H7 (cell line): ENCODE data around the gene ZFAND3. TPM values are rescaled to one million over a fixed set of nuclear protein-coding genes. Genes with fewer than 3 reads are reported as not detected.

Experiments used
- DNase-seq: peaks from one replicate; pipeline ENCODE4 v3.0.0; 2012
- H3K27me3 ChIP-seq: 2 replicates; pipeline ENCODE4 v1.6.0; 2011; ENCODE audit warnings: mild to moderate bottlenecking, low read length; ENCODE audit not compliant: control insufficient read depth, insufficient read depth
- H3K36me3 ChIP-seq: replicated peaks from 2 replicates; pipeline ENCODE4 v1.5.1; 2011; ENCODE audit warnings: low read length; ENCODE audit not compliant: control insufficient read depth, insufficient read depth
- H3K4me3 ChIP-seq: 2 replicates; pipeline ENCODE4 v1.5.1; 2011; ENCODE audit warnings: low read depth, mild to moderate bottlenecking, control low read depth, low read length, moderate library complexity; ENCODE audit not compliant: insufficient read depth
- total RNA-seq: library from RNA; depleted of rRNA; stranded (reverse); fragments of >200 nt; shearing (Covaris generic); gene quantifications from 2 replicates; pipeline ENCODE4 v1.2.3, GENCODE V29; 2014

ZFAND3 gene
- total RNA-seq, 1 experiment from 2014 or later = 17.1 TPM

DNA sequence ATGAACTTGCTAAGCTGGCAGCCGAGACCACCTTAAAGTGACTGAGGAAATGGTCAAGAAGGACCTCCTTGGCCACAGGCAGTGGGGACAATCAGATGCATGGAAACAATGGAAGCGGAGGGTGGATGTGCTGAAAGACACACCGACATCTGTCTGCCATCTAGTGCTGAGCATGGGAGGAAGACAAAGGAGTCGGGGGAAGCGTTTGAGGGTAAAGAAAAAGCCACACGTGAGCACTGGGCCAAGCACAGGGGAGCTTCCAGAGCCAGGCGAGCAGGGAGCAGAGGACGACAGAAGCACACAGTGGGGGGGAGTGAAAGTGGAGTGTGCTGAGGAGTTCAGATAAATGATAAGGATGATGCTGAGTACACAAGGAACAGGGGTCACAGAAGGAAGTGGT, 367.8 kb downstream of the ZFAND3 start:
- no peaks in the 10 kb centered on the region for H3K36me3 ChIP-seq
- H3K27me3 ChIP-seq = no peaks in the 10 kb centered on the region
- no peak overlapping the region for H3K4me3 ChIP-seq
- DNase-seq = peak; percentile 77

DNA sequence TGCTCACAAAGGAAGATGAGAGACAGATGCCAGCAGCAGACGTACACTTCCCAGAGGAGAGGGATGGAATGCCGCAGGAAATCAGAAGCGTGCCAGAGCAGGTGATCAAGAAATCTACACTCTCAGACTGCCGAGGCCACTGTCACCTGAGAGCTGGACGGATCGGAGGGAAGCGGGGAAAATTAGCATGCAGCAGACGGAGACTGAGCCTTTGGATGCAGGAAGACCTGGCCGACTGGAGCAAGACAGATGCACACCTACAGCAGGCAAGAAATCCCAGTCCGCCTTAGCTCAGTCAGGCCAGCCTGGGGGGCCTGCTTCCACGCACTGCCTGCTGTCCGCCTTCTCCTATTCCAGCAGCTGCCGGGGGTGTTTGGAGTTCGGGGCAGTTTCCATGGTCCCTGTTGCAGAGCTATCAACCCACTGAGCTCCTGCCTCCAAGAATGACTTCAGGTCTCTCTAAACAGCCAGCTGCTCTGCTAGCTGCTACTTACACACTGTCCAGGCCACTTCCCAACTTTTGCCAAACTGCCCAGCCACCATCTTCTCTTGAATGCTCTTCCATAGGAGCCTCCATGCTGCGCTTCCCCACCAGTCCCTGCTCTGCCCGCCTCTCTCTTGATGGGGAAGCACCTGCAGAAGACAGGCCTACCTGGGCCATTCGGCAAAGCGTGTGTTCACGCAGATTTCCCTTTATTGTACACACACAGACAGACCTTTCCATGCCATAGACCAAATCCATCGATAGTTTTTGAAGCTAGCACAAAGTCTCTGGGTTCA, 368.5 kb downstream of the ZFAND3 start:
- DNase-seq = peak; percentile 23
- Histone ChIP-seq H3K36me3 (no peaks in the 10 kb centered on the region), H3K27me3 (no peaks in the 10 kb centered on the region), H3K4me3 (no peak overlapping the region)

DNA sequence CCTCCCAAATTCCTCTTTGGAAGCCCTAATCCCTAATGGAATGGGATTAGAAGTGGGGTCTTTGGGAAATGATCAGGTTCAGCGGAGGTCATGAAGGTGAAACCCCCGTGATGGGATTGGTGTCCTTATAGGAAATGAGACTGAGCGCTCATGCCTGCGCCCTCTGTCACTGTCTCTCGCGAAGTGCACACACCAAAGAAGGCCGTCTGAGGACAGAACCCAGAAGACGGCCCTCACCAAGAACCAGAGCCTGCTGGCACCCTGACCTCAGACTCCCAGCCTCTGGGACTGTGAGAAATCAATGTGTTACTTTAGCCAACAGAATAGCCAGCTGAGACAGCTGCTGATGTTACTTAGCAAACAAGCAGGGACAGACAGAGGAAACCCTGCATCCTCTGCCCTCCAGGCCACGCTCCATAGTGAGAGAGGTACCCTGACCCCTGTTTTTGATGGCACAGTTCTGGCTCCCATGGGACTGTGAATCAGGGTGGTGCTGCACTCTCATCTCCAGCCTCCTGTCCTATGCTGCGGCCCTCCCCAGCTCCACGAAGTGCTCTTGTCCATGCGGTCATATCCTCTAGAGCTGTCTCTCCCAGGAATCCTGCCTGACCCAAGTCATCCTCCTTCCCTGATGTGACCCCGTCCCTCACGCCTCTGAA, 369.3 kb downstream of the ZFAND3 start:
- Histone ChIP-seq H3K27me3 (no peaks in the 10 kb centered on the region), H3K36me3 (no peaks in the 10 kb centered on the region), H3K4me3 (no peak overlapping the region)
- DNase-seq = peak; percentile 11

DNA sequence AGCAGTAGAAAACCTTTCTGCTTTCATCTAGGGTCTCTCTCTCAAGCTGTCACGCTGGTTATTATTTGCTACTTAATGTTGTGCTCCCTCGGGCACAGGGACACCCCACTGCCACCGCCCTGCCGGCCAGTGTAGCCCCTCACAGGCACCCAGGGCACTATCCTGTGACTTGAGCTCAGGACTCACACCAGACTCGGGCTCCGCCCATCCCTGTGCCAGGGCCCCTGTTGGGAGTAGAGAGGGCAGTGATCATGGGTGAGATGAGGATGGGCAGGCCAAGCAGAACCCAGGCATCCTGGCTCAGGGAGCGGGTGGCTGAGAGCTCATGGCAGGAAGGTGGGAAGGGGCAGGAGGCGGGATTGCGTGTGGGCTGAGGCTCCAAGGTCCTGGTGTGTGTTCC, 371.9 kb downstream of the ZFAND3 start:
- DNase-seq = peak; percentile 54
- Histone ChIP-seq H3K4me3 (no peak overlapping the region), H3K27me3 (no peaks in the 10 kb centered on the region), H3K36me3 (no peaks in the 10 kb centered on the region)

DNA sequence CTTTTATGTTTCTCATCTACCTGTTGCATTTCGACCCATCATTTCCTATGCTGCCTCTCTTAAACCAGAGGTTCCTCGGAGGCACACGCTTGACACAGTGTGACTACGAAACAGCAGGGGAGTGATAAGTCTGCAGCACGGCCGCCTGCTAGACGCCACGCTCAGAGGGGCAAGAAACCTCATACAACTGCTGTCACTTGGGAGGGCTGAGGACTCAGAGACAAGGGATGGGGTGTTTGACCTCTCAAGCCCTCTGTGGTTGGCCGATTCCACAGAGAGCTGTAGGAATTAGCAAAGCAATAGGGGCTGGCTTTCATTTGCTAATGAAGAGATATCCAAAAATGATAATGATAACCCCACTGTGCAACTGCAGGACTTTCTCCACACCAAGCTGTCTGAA, 372.5 kb downstream of the ZFAND3 start:
- Histone ChIP-seq H3K4me3 (no peak overlapping the region), H3K27me3 (no peaks in the 10 kb centered on the region), H3K36me3 (no peaks in the 10 kb centered on the region)
- DNase-seq = peak; percentile 75

DNA sequence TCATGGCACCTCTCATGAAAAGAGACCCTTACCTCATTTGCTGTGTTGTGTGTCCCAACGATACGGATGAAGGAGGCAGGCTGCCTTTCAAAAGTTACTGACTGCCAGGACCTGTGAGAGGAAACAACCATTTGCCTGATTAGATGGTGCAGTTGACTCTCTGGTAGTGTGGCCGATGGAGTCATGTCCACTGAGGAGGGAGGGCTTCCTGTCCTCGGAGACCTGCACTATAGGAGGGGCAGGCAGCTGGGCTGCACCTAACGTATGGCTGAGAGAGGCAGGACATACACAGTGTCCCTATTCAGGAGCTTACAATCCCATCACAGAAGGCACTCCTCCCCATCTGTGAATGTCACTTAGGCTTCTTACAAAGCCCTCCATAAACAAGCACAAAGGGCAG, 373.0 kb downstream of the ZFAND3 start:
- DNase-seq = peak; percentile 44
- Histone ChIP-seq H3K36me3 (no peaks in the 10 kb centered on the region), H3K4me3 (no peak overlapping the region), H3K27me3 (no peaks in the 10 kb centered on the region)

DNA sequence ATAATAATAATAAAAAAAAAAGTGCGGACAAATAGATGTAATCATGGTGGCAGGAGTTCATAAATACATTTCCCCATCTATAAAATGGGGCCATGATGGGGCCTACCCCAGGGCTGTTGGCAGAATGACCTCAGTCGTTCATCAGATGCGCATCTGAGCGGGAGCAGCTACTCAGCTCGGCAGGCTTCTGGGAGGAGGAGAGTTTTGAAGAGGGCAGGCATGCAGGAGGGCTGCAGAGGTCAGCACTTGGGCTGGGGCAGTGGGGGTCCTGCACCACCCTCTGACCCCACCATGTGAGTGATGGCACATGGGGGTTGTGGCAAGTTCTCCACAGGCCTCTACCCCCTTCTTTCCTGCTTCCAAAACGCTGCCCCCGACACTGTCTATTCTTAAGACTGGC, 373.5 kb downstream of the ZFAND3 start:
- Histone ChIP-seq H3K4me3 (no peak overlapping the region), H3K27me3 (no peaks in the 10 kb centered on the region), H3K36me3 (no peaks in the 10 kb centered on the region)
- peak; percentile 48 for DNase-seq

DNA sequence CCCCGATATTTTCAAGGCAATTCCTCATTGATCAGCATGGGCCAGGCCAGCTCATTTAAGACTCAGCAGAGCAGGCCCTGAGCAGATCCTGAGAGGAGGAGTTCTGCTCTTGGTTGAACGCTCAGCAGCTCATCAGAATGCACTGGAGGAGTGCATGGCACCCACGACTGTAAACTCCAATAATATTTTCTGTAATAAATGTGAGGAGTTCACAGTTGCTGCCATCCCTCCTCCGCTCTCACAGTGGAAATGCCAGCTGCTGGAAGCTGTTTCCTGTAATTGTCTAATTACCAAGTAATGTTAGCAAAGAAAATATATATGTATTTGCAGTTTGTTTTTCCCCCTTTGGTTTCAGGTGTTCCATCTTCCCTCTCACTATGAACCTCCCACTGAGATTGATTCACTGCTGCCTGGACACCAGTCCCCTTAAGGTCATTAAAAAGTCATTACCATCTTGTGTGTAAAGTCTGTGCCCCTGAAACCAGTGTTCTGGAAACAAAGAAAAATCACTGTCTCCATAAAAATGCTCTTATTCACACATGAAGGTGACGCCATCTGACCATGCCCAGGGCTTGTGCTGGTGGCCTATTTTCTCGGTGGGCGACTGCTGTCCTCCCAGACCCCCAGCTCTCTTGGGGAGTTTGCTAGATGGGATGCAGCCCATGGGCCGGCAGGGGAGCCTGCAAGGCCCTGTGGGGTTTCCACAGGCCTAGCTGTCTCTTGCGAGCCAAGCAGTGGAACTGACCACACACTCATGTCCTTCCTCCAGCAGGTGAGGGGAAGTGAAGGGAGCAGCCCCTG, 374.2 kb downstream of the ZFAND3 start:
- no peak for DNase-seq
- Histone ChIP-seq H3K27me3 (no peaks in the 10 kb centered on the region), H3K4me3 (no peak overlapping the region), H3K36me3 (no peaks in the 10 kb centered on the region)

DNA sequence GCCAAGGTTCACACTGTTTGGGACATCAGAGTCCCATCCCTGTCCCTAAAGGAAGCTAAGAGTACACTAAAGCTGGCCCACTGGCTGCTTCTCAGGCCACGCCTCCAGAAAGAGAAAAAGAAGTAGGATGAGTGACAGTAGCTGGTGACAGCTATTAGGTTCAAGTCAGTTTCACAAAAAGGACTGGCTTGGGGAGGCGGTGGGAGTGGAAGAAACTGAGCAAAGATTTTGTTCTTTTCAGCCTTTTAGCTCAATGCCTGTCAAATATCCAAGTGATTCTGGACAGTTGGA, 374.7 kb downstream of the ZFAND3 start:
- H3K36me3 ChIP-seq = no peaks in the 10 kb centered on the region
- H3K27me3 ChIP-seq = no peaks in the 10 kb centered on the region
- H3K4me3 ChIP-seq = no peak overlapping the region
- no peak for DNase-seq

DNA sequence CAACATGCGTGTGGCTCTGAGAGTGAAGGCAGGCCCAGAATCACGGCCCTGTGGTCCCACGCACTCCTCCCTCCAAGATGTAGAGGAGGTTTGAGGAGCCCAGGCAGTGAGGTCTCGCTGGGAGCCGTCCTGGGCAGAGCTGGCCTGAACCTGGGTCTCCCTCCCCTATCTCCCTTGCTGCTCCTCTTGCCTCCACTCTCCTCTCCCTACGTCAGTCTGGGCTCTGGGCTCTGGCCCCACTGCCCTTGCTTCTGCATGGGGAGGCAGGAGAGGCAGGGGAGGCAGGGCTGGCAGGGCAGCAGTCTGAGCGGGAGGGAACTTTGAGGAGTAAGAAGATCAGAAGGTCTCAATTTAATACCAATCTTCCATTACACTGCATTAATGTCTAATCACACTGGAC, 375.1 kb downstream of the ZFAND3 start:
- H3K4me3 ChIP-seq = no peak overlapping the region
- no peaks in the 10 kb centered on the region for H3K36me3 ChIP-seq
- no peak for DNase-seq
- no peaks in the 10 kb centered on the region for H3K27me3 ChIP-seq

DNA sequence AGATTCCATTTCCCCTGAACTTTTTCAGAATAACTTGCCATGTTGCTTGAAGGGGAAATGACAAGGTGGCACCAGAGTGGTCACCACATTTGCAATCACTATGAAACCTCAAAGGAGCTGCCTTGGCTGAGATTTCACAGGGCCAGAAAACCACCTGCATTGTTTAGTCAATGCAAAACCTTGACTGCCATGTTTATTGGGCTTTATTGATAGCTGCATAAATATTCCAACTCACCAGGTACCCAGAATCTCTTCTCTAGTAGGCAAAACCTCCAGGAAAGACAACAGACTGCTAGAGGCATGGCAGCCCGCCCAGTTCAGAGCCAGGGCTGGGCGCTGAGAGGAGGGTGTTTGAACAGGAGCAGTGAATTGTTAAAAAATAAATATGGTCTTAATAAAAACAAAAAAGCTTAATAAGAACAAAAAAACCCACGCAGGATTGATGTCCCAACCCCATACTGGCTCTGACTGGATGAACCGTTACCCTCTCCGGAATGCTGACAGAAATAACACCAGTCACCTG, 375.6 kb downstream of the ZFAND3 start:
- Histone ChIP-seq H3K4me3 (no peak overlapping the region), H3K36me3 (no peaks in the 10 kb centered on the region), H3K27me3 (no peaks in the 10 kb centered on the region)
- DNase-seq = no peak

DNA sequence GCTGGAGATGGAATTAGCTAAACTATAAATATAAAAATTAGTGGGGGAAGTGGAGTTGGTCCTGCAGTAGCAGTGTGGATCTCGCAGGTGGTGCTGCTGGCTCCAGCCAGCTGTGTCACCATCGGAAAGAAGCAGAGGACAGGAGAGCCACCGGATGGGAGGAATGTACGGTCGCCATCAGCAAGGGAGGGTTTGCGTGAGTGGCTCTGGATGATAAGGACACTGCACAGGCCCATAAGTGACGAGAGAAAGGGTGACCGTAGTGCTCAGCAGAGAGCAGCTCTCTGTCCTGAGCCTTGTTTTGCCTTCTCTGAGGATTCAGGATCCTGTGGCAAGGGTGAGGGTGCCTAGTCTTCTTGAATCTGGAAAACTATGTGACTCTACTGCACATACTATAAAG, 378.7 kb downstream of the ZFAND3 start:
- no peak overlapping the region for H3K4me3 ChIP-seq
- no peaks in the 10 kb centered on the region for H3K36me3 ChIP-seq
- H3K27me3 ChIP-seq = no peaks in the 10 kb centered on the region
- no peak for DNase-seq
